Bronchial epithelial cell (primary cell): Measurements from ENCODE around the gene SUMF1. TPM values are rescaled to one million over a fixed set of nuclear protein-coding genes. Genes with fewer than 3 reads are reported as not detected.

Experiments used
- DNase-seq: peaks from one replicate; pipeline ENCODE4 v3.0.0-alpha.2; 2010; ENCODE audit warnings: low read depth
- FAIRE-seq: peaks from 2 replicates; lab custom pipeline; 2011; peaks lifted over from hg19 to GRCh38; lab: Jason Lieb, UNC
- H3K27me3 ChIP-seq: 2 replicates; pipeline ENCODE4 v1.5.1; 2011; ENCODE audit warnings: low read length; ENCODE audit not compliant: control insufficient read depth, insufficient read depth
- H3K36me3 ChIP-seq: 2 replicates; pipeline ENCODE4 v1.5.1; 2011; ENCODE audit warnings: low read length; ENCODE audit not compliant: control insufficient read depth, insufficient read depth
- H3K4me3 ChIP-seq: 2 replicates; pipeline ENCODE4 v1.5.1; 2011; ENCODE audit warnings: mild to moderate bottlenecking, low read depth, low read length, control low read depth
- total RNA-seq: library from RNA; depleted of rRNA; stranded (reverse); fragments of >200 nt; gene quantifications from 2 replicates; pipeline ENCODE4 v1.2.1, GENCODE V29; 2014
- TF ChIP-seq, protein P1 (sequence below): IDR thresholded peaks from 2 replicates; pipeline ENCODE4 v1.5.1; 2011; ENCODE audit warnings: mild to moderate bottlenecking, moderate library complexity, low read length, control low read depth, inconsistent platforms; ENCODE audit not compliant: insufficient read depth, severe bottlenecking

Gene SUMF1
- total RNA-seq, 1 donor from 2014 or later, result 44.5 TPM

DNA sequence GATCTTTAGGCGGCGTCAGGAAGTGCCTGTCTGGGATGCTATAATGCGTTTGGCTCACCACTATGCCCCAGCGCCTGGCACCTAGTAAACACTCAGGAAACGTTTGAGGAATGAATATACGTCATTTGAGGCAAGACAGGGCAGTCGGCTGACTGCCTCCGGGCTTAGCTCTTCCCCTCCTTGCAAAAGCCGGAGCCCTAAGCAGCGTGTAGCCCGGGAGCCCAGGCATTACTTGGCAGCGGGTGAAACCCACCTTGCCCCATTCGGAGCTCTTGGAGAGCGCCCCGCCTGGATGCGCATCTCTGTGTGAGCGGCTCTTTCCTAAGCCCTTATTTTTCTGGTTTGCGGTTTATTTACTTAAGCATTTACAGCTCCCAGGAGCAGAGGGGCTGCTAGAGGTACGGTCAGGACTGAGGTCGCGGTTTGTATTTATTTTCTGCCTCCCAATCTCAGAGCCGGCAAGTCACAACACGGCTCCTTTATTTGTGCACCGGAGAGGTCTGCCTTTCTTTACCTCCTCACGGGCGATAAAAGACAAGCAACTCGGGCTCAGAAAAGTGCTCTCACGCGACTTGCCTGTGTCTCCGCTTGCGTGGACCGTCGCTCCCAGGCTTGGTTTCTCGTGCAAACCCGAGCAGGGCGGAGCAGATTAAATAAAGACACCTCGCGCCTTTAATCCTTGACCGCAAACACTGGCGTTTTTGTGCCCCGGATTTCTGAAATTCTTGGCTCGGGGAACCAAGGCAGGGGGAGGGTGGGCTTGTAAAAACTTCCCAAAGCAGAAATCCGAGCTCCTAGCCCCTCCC is 25.3 kb upstream of the SUMF1 start:
- no peak for FAIRE-seq

GRCh38 chr3:4491855-4492207 is 24.8 kb upstream of the SUMF1 start:
- H3K27me3 ChIP-seq, result no peaks in the 10 kb centered on the region
- DNase-seq, result no peak
- H3K4me3 ChIP-seq, result peak overlapping the region; percentile 83
- no peaks in the 10 kb centered on the region for H3K36me3 ChIP-seq
- TF ChIP-seq, protein P1, sequence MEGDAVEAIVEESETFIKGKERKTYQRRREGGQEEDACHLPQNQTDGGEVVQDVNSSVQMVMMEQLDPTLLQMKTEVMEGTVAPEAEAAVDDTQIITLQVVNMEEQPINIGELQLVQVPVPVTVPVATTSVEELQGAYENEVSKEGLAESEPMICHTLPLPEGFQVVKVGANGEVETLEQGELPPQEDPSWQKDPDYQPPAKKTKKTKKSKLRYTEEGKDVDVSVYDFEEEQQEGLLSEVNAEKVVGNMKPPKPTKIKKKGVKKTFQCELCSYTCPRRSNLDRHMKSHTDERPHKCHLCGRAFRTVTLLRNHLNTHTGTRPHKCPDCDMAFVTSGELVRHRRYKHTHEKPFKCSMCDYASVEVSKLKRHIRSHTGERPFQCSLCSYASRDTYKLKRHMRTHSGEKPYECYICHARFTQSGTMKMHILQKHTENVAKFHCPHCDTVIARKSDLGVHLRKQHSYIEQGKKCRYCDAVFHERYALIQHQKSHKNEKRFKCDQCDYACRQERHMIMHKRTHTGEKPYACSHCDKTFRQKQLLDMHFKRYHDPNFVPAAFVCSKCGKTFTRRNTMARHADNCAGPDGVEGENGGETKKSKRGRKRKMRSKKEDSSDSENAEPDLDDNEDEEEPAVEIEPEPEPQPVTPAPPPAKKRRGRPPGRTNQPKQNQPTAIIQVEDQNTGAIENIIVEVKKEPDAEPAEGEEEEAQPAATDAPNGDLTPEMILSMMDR, result no peak
- FAIRE-seq, result no peak

More for the DNA sequence above, 25.3 kb upstream of the SUMF1 start:
- peak; percentile 86 for DNase-seq
- H3K27me3 ChIP-seq, result no peaks in the 10 kb centered on the region
- H3K4me3 ChIP-seq, result peak overlapping the region; percentile 83
- H3K36me3 ChIP-seq, result no peaks in the 10 kb centered on the region
- TF ChIP-seq, protein P1, result peak; percentile 2

GRCh38 chr3:4478261-4478660 is 11.2 kb upstream of the SUMF1 start:
- FAIRE-seq, result no peak
- peaks cover 6% of the 10 kb centered on the region for H3K27me3 ChIP-seq
- H3K4me3 ChIP-seq, result no peak overlapping the region
- TF ChIP-seq, protein P1, result no peak
- no peaks in the 10 kb centered on the region for H3K36me3 ChIP-seq
- no peak for DNase-seq

DNA sequence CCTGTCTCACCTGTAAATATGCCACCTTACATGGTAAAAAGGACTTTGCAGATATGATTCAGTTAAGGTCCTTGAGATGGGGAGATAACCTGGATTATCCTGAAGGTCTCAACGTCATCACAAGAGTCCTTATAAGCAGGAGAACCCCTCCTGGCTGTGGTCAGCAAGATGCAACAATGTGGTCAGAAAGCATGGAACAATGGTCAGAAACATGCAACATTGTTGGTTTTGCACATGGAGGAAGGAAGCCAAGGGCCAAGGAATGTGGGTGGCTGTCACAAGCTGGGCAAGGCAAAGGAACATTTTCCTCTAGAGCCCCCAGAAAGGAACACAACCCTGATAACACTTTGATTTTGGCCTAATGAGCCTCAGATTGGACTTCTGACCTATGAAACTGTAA is 9.4 kb upstream of the SUMF1 start:
- TF ChIP-seq, protein P1, result no peak
- H3K4me3 ChIP-seq, result no peak overlapping the region
- DNase-seq (no peak), FAIRE-seq (no peak)
- H3K36me3 ChIP-seq, result no peaks in the 10 kb centered on the region
- H3K27me3 ChIP-seq, result peaks cover 6% of the 10 kb centered on the region

DNA sequence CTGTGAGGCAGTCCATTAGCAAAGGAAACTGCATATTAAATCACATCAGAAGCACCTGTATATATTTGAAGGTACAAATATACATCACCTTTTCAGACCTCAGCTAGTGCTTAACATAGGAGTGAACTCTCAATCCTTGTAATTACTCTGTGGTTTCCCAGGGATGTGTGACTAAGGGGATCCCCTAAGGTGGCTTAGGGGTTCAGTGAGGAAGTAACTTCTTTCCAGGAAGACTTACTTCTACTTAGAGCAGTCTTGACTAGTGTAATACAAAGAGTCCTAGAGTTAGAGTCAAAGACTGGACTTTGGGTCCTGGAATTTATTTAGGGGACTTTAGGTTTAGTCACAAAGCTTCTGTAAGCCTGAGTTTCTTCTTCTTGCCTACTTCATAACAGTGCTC is 8.7 kb upstream of the SUMF1 start:
- no peak for FAIRE-seq
- TF ChIP-seq, protein P1, result no peak
- Histone ChIP-seq H3K4me3 (no peak overlapping the region), H3K36me3 (no peaks in the 10 kb centered on the region), H3K27me3 (peaks cover 6% of the 10 kb centered on the region)
- no peak for DNase-seq
